ENCODE data around the gene ADAP1. TPM values are rescaled to one million over a fixed set of nuclear protein-coding genes. Genes with fewer than 3 reads are reported as not detected.

ADAP1 gene
- total RNA-seq, 1 donor from 2014 or later, result 11.9 TPM

DNA sequence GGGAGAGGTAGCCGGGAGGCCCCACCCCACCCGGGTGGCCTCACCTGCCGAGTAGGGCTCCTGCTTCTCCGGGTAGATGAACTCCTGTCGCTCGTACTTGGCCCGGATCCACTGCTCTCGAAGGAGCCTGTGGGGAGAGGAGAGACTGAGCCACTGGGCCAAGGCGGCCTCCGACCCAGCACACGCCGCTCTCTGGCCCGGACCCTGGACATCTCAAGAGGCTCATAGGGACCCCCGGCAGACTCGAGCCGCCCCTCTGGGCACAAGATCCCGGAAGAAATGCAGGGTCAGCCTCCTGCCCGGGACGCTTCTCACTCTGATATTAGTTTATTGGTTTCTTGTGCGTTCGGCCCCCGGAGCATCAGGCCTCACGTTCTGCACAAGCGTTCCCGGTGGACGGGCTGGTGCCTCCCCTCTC lies 34.5 kb downstream of the ADAP1 start:
- no peaks in the 10 kb centered on the region for H3K27me3 Mint-ChIP-seq
- intact Hi-C loops (cut with micrococcal nuclease), result loop anchor here (5.0 kb wide), 2 partner anchors 222 to 242 kb away; partner anchors contain the start of gene ZFAND2A
- H3K9me3 Mint-ChIP-seq, result no peaks in the 10 kb centered on the region
- H3K27ac Mint-ChIP-seq, result no peak overlapping the region
- DNase-seq (no peak), ATAC-seq (ENCODE audit: low read depth) (no peak)
- POLR2A ChIA-PET, result no interaction called here
- TF ChIP-seq, protein P1, sequence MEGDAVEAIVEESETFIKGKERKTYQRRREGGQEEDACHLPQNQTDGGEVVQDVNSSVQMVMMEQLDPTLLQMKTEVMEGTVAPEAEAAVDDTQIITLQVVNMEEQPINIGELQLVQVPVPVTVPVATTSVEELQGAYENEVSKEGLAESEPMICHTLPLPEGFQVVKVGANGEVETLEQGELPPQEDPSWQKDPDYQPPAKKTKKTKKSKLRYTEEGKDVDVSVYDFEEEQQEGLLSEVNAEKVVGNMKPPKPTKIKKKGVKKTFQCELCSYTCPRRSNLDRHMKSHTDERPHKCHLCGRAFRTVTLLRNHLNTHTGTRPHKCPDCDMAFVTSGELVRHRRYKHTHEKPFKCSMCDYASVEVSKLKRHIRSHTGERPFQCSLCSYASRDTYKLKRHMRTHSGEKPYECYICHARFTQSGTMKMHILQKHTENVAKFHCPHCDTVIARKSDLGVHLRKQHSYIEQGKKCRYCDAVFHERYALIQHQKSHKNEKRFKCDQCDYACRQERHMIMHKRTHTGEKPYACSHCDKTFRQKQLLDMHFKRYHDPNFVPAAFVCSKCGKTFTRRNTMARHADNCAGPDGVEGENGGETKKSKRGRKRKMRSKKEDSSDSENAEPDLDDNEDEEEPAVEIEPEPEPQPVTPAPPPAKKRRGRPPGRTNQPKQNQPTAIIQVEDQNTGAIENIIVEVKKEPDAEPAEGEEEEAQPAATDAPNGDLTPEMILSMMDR (IDR thresholded peaks at IDR 0.05), result no peak
- CTCF ChIA-PET, result no interaction called here
- no peak overlapping the region for H3K4me3 Mint-ChIP-seq
- peaks cover 33% of the 10 kb centered on the region for H3K4me1 Mint-ChIP-seq
- H3K36me3 Mint-ChIP-seq (ENCODE audit: low read depth), result no peaks in the 10 kb centered on the region

GRCh38 chr7:919114-919442 lies 35.4 kb downstream of the ADAP1 start:
- no peak overlapping the region for H3K4me3 Mint-ChIP-seq
- ChIA-PET CTCF (no interaction called here), POLR2A (interaction anchor here (0.7 kb wide), 1 partner anchor 22 kb away, joined by 3 read pairs; no protein-coding TSS in a partner anchor)
- intact Hi-C loops (cut with micrococcal nuclease), result no loop called here
- ATAC-seq (ENCODE audit: low read depth) (no peak), DNase-seq (no peak)
- H3K4me1 Mint-ChIP-seq, result peaks cover 27% of the 10 kb centered on the region
- no peak overlapping the region for H3K27ac Mint-ChIP-seq
- H3K36me3 Mint-ChIP-seq (ENCODE audit: low read depth), result no peaks in the 10 kb centered on the region
- no peaks in the 10 kb centered on the region for H3K27me3 Mint-ChIP-seq
- TF ChIP-seq, protein P1 (IDR thresholded peaks at IDR 0.05), result no peak
- H3K9me3 Mint-ChIP-seq, result no peaks in the 10 kb centered on the region

- intact Hi-C loops (cut with micrococcal nuclease), result no loop called here
- Mint-ChIP-seq H3K4me3 (no peak overlapping the region), H3K36me3 (ENCODE audit: low read depth) (no peaks in the 10 kb centered on the region), H3K9me3 (no peaks in the 10 kb centered on the region), H3K4me1 (peaks cover 25% of the 10 kb centered on the region), H3K27ac (no peak overlapping the region), H3K27me3 (no peaks in the 10 kb centered on the region)
- TF ChIP-seq, protein P1 (IDR thresholded peaks at IDR 0.05), result no peak
- POLR2A ChIA-PET, result no interaction called here
- CTCF ChIA-PET, result no interaction called here
- DNase-seq (no peak), ATAC-seq (ENCODE audit: low read depth) (no peak)
These were observed 35.9 kb downstream of the ADAP1 start for GRCh38 chr7:918441-919113.

DNA sequence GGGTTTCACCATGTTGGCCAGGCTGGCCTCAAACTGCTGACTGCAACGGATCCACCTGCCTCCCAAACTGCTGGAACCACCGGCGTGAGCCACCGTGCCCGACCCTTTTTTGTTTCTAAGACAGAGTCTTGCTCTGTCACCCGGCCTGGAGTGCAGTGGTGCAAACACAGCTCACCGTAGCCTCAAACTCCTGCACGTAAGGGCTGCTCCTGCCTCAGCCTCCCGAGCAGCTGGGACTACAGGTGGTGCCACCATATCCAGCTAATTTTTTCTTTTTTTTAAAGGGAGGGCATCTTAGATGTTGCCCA lies 36.4 kb downstream of the ADAP1 start:
- no peak overlapping the region for H3K4me3 Mint-ChIP-seq
- no peaks in the 10 kb centered on the region for H3K27me3 Mint-ChIP-seq
- no peak overlapping the region for H3K27ac Mint-ChIP-seq
- H3K9me3 Mint-ChIP-seq, result no peaks in the 10 kb centered on the region
- DNase-seq, result no peak
- ATAC-seq (ENCODE audit: low read depth), result no peak
- H3K4me1 Mint-ChIP-seq, result peaks cover 20% of the 10 kb centered on the region
- CTCF ChIA-PET, result no interaction called here
- no peaks in the 10 kb centered on the region for H3K36me3 Mint-ChIP-seq (ENCODE audit: low read depth)
- POLR2A ChIA-PET, result no interaction called here
- TF ChIP-seq, protein P1 (IDR thresholded peaks at IDR 0.05), result no peak
- intact Hi-C loops (cut with micrococcal nuclease), result no loop called here

GRCh38 chr7:917255-918117 lies 37.0 kb downstream of the ADAP1 start:
- Mint-ChIP-seq H3K27me3 (no peaks in the 10 kb centered on the region), H3K9me3 (no peaks in the 10 kb centered on the region), H3K27ac (no peak overlapping the region), H3K4me3 (no peak overlapping the region), H3K36me3 (ENCODE audit: low read depth) (no peaks in the 10 kb centered on the region), H3K4me1 (peaks cover 15% of the 10 kb centered on the region)
- DNase-seq, result no peak
- CTCF ChIA-PET, result no interaction called here
- POLR2A ChIA-PET, result no interaction called here
- intact Hi-C loops (cut with micrococcal nuclease), result no loop called here
- no peak for ATAC-seq (ENCODE audit: low read depth)
- TF ChIP-seq, protein P1 (IDR thresholded peaks at IDR 0.05), result no peak
